Caco-2 (cell line): ENCODE data around the gene ABHD2. TPM values are rescaled to one million over a fixed set of nuclear protein-coding genes. Genes with fewer than 3 reads are reported as not detected.
A peak's percentile ranks its signal among the peaks of the same experiment; 100 is the strongest.

Source experiments
- BruUV-seq: library from RNA; stranded (reverse); fragments of 400-500 nt; replicated peaks from 2 replicates; lab custom pipeline; 2021; lab: Mats Ljungman, UMichigan
- CTCF ChIA-PET: fragments of 300-600 bp; sonication (Branson Sonifier 250); formaldehyde crosslinking; loops from one replicate; lab custom pipeline; 2022; ENCODE audit warnings: antibody characterized with exemption; lab: Charles Lee
- POLR2A ChIA-PET: fragments of 300-600 bp; sonication (Branson Sonifier 250); formaldehyde crosslinking; loops from one replicate; lab custom pipeline; 2022; ENCODE audit warnings: antibody characterized with exemption; lab: Charles Lee
- DNase-seq, 2 experiments: peaks; one replicate each; pipeline versions ENCODE4 v3.0.0 to v3.0.0-alpha.2; 2020 to 2022
- H3K27me3 ChIP-seq: replicated peaks from 2 replicates; pipeline ENCODE4 v1.6.0; 2011; ENCODE audit warnings: low read length; ENCODE audit not compliant: control insufficient read depth, insufficient read depth
- H3K36me3 ChIP-seq: 2 replicates; pipeline ENCODE4 v1.5.1; 2011; ENCODE audit warnings: low read length; ENCODE audit not compliant: control insufficient read depth, insufficient read depth
- H3K4me1 ChIP-seq: fragments of 250-450 bp; sonication (Bioruptor Pico); 2 replicates; pipeline ENCODE4 v1.5.1; 2020; ENCODE audit warnings: mild to moderate bottlenecking
- H3K4me3 ChIP-seq: 2 replicates; pipeline ENCODE4 v1.5.1; 2011; ENCODE audit warnings: low read depth, mild to moderate bottlenecking, control low read depth, low read length
- H3K9me3 ChIP-seq: fragments of 250-450 bp; sonication (Bioruptor Pico); 2 replicates; pipeline ENCODE4 v1.5.1; 2020; ENCODE audit warnings: mild to moderate bottlenecking, moderate library complexity
- H3K27ac Mint-ChIP-seq: one replicate; pipeline ENCODE4 v1.8.0; 2022; ENCODE audit warnings: mixed read lengths; ENCODE audit not compliant: unreplicated experiment
- H3K27me3 Mint-ChIP-seq: one replicate; pipeline ENCODE4 v1.8.0; 2022; ENCODE audit warnings: mixed read lengths; ENCODE audit not compliant: insufficient read depth, unreplicated experiment
- H3K36me3 Mint-ChIP-seq: one replicate; pipeline ENCODE4 v1.8.0; 2022; ENCODE audit warnings: mild to moderate bottlenecking, mixed read lengths; ENCODE audit not compliant: insufficient read depth, unreplicated experiment
- H3K4me1 Mint-ChIP-seq: one replicate; pipeline ENCODE4 v1.8.0; 2022; ENCODE audit warnings: low read depth, mixed read lengths; ENCODE audit not compliant: unreplicated experiment
- H3K4me3 Mint-ChIP-seq: one replicate; pipeline ENCODE4 v1.8.0; 2022; ENCODE audit warnings: mild to moderate bottlenecking, moderate library complexity, mixed read lengths; ENCODE audit not compliant: unreplicated experiment
- H3K9me3 Mint-ChIP-seq: one replicate; pipeline ENCODE4 v1.8.0; 2022; ENCODE audit warnings: mixed read lengths; ENCODE audit not compliant: unreplicated experiment
- CTCF ChIP-seq, 2 experiments: fragments of 200-600 bp in 1 of 2; IDR thresholded peaks; 1 replicate in 1 of 2; 2 replicates in 1 of 2; pipeline versions ENCODE4 v1.5.1 to v1.8.0; 2011 to 2022; ENCODE audit warnings: antibody characterized with exemption in 1 of 2, control low read depth in 1 of 2, inconsistent platforms in 1 of 2, low read depth in 1 of 2, low read length in 1 of 2, mild to moderate bottlenecking in 1 of 2, moderate library complexity in 1 of 2; ENCODE audit not compliant: insufficient read depth in 1 of 2, severe bottlenecking in 1 of 2, unreplicated experiment in 1 of 2
- intact Hi-C: fragments of 100-400 bp; cut with micrococcal nuclease; formaldehyde crosslinking; loops from one replicate; pipeline ENCODE4 v1.10.0; 2022; ENCODE audit not compliant: unreplicated experiment
- total RNA-seq: library from RNA; stranded (reverse); gene quantifications from 2 replicates; pipeline ENCODE4 v1.2.3, GENCODE V29; 2022

ABHD2 gene
- total RNA-seq, 1 experiment from 2014 or later = 63.0 TPM

GRCh38 chr15:89098281-89098680 lies 10.0 kb downstream of the ABHD2 start:
- CTCF ChIA-PET = interaction anchor here (0.6 to 1.8 kb wide), 2 partner anchors 10 to 73 kb away, joined by 3 to 4 read pairs; partner anchors contain the start of gene ABHD2
- Mint-ChIP-seq H3K27ac (peak overlapping the region; percentile 31), H3K4me3 (no peak overlapping the region), H3K4me1 (peaks cover 47% of the 10 kb centered on the region), H3K36me3 (peaks cover 10% of the 10 kb centered on the region), H3K9me3 (no peaks in the 10 kb centered on the region), H3K27me3 (no peaks in the 10 kb centered on the region)
- Histone ChIP-seq H3K4me1 (peaks cover 18% of the 10 kb centered on the region), H3K9me3 (no peaks in the 10 kb centered on the region; the same call in 1 of the 2 replicates), H3K4me3 (no peak overlapping the region), H3K36me3 (no peaks in the 10 kb centered on the region), H3K27me3 (no peaks in the 10 kb centered on the region)
- POLR2A ChIA-PET = no interaction called here
- DNase-seq = no peak
- intact Hi-C loops = no loop called here
- TF ChIP-seq CTCF (IDR thresholded peaks at IDR 0.05; ENCODE audit: insufficient read depth in 1 of 2, low read depth in 1 of 2, low read length in 1 of 2, severe bottlenecking in 1 of 2, unreplicated experiment in 1 of 2) = no peak
- no TSS peak for BruUV-seq

- no TSS peak for BruUV-seq
- Histone ChIP-seq H3K36me3 (no peaks in the 10 kb centered on the region; the same call in 1 of the 2 replicates), H3K27me3 (no peaks in the 10 kb centered on the region), H3K4me1 (peaks cover 17% of the 10 kb centered on the region), H3K4me3 (no peak overlapping the region), H3K9me3 (no peaks in the 10 kb centered on the region)
- Mint-ChIP-seq H3K27ac (no peak overlapping the region), H3K4me1 (peaks cover 40% of the 10 kb centered on the region), H3K4me3 (no peak overlapping the region), H3K36me3 (peaks cover 5% of the 10 kb centered on the region), H3K27me3 (no peaks in the 10 kb centered on the region), H3K9me3 (no peaks in the 10 kb centered on the region)
- TF ChIP-seq CTCF (IDR thresholded peaks at IDR 0.05; ENCODE audit: insufficient read depth in 1 of 2, low read depth in 1 of 2, low read length in 1 of 2, severe bottlenecking in 1 of 2, unreplicated experiment in 1 of 2) = no peak
- no peak for DNase-seq
- POLR2A ChIA-PET = interaction anchor here (0.7 kb wide), 2 partner anchors 29 to 35 kb away, joined by 4 to 13 read pairs; no protein-coding TSS in a partner anchor
- CTCF ChIA-PET = interaction anchor here (0.6 kb wide), 1 partner anchor 107 kb away, joined by 6 read pairs; no protein-coding TSS in a partner anchor
- intact Hi-C loops = loop anchor here (2.0 kb wide), 1 partner anchor 21 kb away; no protein-coding TSS in a partner anchor
These were observed 11.7 kb downstream of the ABHD2 start for GRCh38 chr15:89099968-89100367.

GRCh38 chr15:89101302-89102193 lies 13.3 kb downstream of the ABHD2 start:
- Mint-ChIP-seq H3K36me3 (peaks cover 5% of the 10 kb centered on the region), H3K4me3 (no peak overlapping the region), H3K27ac (peak overlapping the region; percentile 4), H3K9me3 (no peaks in the 10 kb centered on the region), H3K4me1 (peaks cover 34% of the 10 kb centered on the region), H3K27me3 (no peaks in the 10 kb centered on the region)
- H3K4me1 ChIP-seq = peaks cover 23% of the 10 kb centered on the region
- H3K4me3 ChIP-seq = no peak overlapping the region
- TF ChIP-seq CTCF (IDR thresholded peaks at IDR 0.05; ENCODE audit: insufficient read depth in 1 of 2, low read depth in 1 of 2, low read length in 1 of 2, severe bottlenecking in 1 of 2, unreplicated experiment in 1 of 2) = no peak
- intact Hi-C loops = loop anchor here (2.0 kb wide), 1 partner anchor 19 kb away; no protein-coding TSS in a partner anchor
- ChIA-PET CTCF (no interaction called here), POLR2A (no interaction called here)
- H3K27me3 ChIP-seq = no peaks in the 10 kb centered on the region
- H3K9me3 ChIP-seq = no peaks in the 10 kb centered on the region
- DNase-seq = peak; percentile 28 to 57
- H3K36me3 ChIP-seq = no peaks in the 10 kb centered on the region; the same call in 1 of the 2 replicates
- no TSS peak for BruUV-seq
